Measurements from ENCODE around the gene BANP.
"Not testable (repeated sequence)": the region's sequence is repeated elsewhere in the genome, so short reads cannot be mapped to it uniquely, and the experiment has no call there.

The BANP gene

DNA sequence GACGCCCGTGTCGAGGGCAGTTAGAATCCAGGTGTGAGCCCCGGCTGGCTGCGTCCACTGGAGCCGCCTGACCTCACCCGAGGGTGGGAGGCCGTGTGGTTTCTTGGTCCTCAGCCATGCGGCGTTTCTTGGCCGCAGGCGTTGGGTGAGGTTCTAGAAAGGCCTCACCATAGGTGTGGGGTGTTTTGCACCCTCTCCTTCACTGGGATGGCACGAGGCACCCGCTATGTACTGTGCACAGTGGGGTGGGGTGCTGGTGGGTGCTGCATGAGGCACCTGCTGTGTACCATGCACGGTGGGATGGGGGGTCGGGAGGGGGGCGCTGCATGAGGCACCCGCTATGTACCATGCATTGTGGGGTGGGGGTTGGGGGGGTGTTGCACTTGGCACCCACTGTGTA is 169.6 kb downstream of the BANP start:
- TF ChIP-seq, protein P1, sequence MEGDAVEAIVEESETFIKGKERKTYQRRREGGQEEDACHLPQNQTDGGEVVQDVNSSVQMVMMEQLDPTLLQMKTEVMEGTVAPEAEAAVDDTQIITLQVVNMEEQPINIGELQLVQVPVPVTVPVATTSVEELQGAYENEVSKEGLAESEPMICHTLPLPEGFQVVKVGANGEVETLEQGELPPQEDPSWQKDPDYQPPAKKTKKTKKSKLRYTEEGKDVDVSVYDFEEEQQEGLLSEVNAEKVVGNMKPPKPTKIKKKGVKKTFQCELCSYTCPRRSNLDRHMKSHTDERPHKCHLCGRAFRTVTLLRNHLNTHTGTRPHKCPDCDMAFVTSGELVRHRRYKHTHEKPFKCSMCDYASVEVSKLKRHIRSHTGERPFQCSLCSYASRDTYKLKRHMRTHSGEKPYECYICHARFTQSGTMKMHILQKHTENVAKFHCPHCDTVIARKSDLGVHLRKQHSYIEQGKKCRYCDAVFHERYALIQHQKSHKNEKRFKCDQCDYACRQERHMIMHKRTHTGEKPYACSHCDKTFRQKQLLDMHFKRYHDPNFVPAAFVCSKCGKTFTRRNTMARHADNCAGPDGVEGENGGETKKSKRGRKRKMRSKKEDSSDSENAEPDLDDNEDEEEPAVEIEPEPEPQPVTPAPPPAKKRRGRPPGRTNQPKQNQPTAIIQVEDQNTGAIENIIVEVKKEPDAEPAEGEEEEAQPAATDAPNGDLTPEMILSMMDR (IDR thresholded peaks at IDR 0.05; ENCODE audit: low read depth, low read length) = no peak
- no peak for DNase-seq (ENCODE audit: low read depth, low spot score)

DNA sequence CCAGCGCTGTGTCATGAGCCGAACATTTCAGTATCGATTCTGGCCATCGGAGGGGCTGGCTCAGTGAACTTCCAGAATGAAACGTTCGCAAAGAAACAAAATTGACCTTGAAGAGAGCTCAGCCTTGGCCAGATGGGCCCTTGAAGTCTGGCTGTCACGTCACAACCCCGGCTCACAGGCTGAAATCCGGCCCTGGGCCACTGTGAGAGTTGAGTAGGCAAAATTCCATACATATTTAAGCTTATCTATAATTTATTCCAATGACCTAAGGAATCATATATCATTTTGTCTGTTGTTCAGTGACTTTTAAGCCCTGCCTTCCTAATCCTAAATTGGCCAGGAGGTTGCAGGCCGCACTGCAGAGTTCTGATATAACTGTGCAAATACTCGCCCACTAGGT is 170.2 kb downstream of the BANP start:
- H3K4me3 ChIP-seq (ENCODE audit: low read depth, low read length); DNase-seq (ENCODE audit: low read depth, low spot score); in situ Hi-C loops (cut with HindIII; ENCODE audit: low sequenced_read_pairs): not testable (repeated sequence)

More for the DNA sequence above, 169.6 kb downstream of the BANP start:
- H3K4me3 ChIP-seq (ENCODE audit: low read depth, low read length) = no peak overlapping the region
- in situ Hi-C loops (cut with HindIII; ENCODE audit: low sequenced_read_pairs) = no loop called here

DNA sequence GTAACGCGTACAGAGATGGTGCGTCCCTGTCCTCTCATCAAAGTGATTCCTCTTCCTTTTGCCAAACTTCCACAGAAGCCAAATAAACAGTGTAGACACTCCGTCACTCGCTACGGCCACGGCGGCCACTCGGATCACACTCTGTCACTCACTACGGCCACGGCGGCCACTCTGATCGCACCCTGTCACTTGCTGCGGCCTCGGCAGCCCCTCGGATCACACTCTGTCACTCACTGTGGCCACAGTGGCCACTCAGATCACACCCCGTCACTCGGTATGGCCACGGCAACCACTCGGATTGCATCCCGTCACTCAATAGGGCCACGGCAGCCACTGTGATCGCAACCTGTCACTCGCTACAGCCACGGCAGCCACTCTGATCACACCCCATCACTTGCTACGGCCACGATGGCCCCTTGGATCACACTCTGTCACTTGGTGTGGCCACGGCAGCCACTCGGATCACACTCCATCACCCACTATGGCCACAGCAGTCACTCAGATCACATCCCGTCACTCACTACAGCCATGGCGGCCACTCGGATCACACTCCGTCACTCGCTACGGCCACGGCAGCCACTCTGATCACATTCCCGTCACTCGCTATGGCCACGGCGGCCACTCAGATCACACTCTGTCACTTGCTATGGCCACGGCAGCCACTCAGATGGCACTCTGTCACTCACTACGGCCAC is 170.8 kb downstream of the BANP start:
- in situ Hi-C loops (cut with HindIII; ENCODE audit: low sequenced_read_pairs) = no loop called here
- TF ChIP-seq, protein P1 (IDR thresholded peaks at IDR 0.05; ENCODE audit: low read depth, low read length) = no peak
- DNase-seq (ENCODE audit: low read depth, low spot score) = no peak
- no peak overlapping the region for H3K4me3 ChIP-seq (ENCODE audit: low read depth, low read length)
